Measurements from ENCODE around the gene SMIM35. TPM values are rescaled to one million over a fixed set of nuclear protein-coding genes. Genes with fewer than 3 reads are reported as not detected.

SMIM35 gene
- total and polyA plus RNA-seq, 2 of the 13 experiments (the other 11 are each of a cell fraction or from before 2014, with no cell fraction given) = not detected

- DNase-seq (ENCODE audit: low spot score) (no peak), ATAC-seq (no peak), FAIRE-seq (no peak)
- TF ChIP-seq GTF2F1 (IDR thresholded peaks at IDR 0.05; ENCODE audit: low read length) = no peak
- TF ChIP-seq CEBPG (CRISPR knock-in tag; IDR thresholded peaks at IDR 0.05) = no peak
- TF ChIP-seq, protein P1, sequence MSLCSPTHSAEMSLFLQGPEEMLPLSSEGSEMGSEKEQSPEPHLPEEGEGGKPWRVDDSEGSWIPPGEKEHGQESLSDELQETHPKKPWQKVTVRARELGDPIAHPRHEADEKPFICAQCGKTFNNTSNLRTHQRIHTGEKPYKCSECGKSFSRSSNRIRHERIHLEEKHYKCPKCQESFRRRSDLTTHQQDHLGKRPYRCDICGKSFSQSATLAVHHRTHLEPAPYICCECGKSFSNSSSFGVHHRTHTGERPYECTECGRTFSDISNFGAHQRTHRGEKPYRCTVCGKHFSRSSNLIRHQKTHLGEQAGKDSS (CRISPR knock-in tag; IDR thresholded peaks at IDR 0.05; ENCODE audit: borderline replicate concordance, low read depth) = no peak
- no peak for TF ChIP-seq AKNA (CRISPR knock-in tag; IDR thresholded peaks at IDR 0.05; ENCODE audit: borderline replicate concordance)
- TF ChIP-seq ARID2 (CRISPR knock-in tag; IDR thresholded peaks at IDR 0.05; ENCODE audit: borderline replicate concordance) = no peak
- TF ChIP-seq ZNF784 (CRISPR knock-in tag; IDR thresholded peaks at IDR 0.05; ENCODE audit: borderline replicate concordance) = no peak
- no peaks in the 10 kb centered on the region for H3K9me3 ChIP-seq (ENCODE audit: low read length)
- H3K9ac ChIP-seq (ENCODE audit: insufficient read depth, low read depth, low read length) = no peak overlapping the region
- H3K4me1 ChIP-seq (ENCODE audit: insufficient read depth, low read length) = no peaks in the 10 kb centered on the region
- H3K79me2 ChIP-seq (ENCODE audit: insufficient read depth, low read length) = no peaks in the 10 kb centered on the region
- no TSS peak for BruUV-seq (replicated peaks)
- H3K27ac ChIP-seq (ENCODE audit: extremely low read length, insufficient read depth, low read length) = no peak overlapping the region
- intact Hi-C loops (cut with micrococcal nuclease; ENCODE audit: unreplicated experiment) (no loop called here), in situ Hi-C loops (cut with HindIII; ENCODE audit: extremely low pct_ligation_motif_present, low pct_unique_long_range_greater_than_20kb) (no loop called here)
- CTCF ChIA-PET (ENCODE audit: low intra/inter-chr PET ratio, low total read pairs) = no interaction called here
- POLR2A ChIA-PET = no interaction called here
- H3K4me2 ChIP-seq (ENCODE audit: low read depth, low read length) = no peak overlapping the region
- 51% methylated on average over 5 of the region's 6 CpGs for WGBS (ENCODE audit: low lambda C conversion rate)
- H2AFZ ChIP-seq (ENCODE audit: low read length) = no peak overlapping the region
- H3K27me3 ChIP-seq (ENCODE audit: control insufficient read depth in 1 of 2, insufficient read depth in 2 of 2, low read length in 2 of 2) = peaks cover 9 to 55% of the 10 kb centered on the region in 2 experiments; a peak in 4 of 5 replicates
- H4K20me1 ChIP-seq (ENCODE audit: insufficient read depth, low read length) = no peaks in the 10 kb centered on the region
- no peak overlapping the region for H3K4me3 ChIP-seq (replicated peaks in 1 of 3; ENCODE audit: insufficient read depth in 1 of 3, low read depth in 2 of 3, low read length in 3 of 3)
- no peaks in the 10 kb centered on the region for H3K36me3 ChIP-seq (replicated peaks in 1 of 2; ENCODE audit: control insufficient read depth in 1 of 2, insufficient read depth in 2 of 2, low read length in 2 of 2)
These were observed 25.1 kb downstream of the SMIM35 start for GRCh38 chr11:118061586-118062125.
